Measurements from ENCODE around the gene PGBD1.

The PGBD1 gene

GRCh38 chr6:28281288-28282064 lies at the start of gene PGBD1:
TSS of gene PGBD1 (plus strand) at chr6:28281572. CDS start at chr6:28283814, 2,242 bp downstream.
- DNase-seq (ENCODE audit: low spot score) = peak; percentile 90

DNA sequence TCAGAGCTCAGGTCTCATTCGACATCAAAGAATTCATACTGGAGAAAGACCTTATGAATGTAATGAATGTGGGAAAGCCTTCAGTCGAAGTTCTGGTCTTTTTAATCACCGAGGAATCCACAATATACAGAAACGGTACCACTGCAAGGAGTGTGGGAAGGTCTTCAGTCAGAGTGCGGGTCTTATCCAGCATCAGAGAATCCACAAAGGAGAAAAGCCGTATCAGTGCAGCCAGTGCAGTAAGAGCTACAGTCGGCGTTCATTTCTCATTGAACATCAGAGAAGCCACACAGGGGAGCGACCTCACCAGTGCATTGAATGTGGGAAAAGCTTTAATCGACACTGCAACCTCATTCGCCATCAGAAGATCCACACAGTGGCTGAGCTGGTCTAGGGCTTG lies 48.6 kb upstream of the PGBD1 start:
- no peak for DNase-seq (ENCODE audit: low spot score)

- DNase-seq (ENCODE audit: low spot score) = no peak
Measured at GRCh38 chr6:28235912-28236452, 45.4 kb upstream of the PGBD1 start.

- DNase-seq (ENCODE audit: low spot score) = no peak
Measured at GRCh38 chr6:28239636-28240035, 41.7 kb upstream of the PGBD1 start.

- DNase-seq (ENCODE audit: low spot score) = no peak
Measured at GRCh38 chr6:28240471-28240870, 40.9 kb upstream of the PGBD1 start.

DNA sequence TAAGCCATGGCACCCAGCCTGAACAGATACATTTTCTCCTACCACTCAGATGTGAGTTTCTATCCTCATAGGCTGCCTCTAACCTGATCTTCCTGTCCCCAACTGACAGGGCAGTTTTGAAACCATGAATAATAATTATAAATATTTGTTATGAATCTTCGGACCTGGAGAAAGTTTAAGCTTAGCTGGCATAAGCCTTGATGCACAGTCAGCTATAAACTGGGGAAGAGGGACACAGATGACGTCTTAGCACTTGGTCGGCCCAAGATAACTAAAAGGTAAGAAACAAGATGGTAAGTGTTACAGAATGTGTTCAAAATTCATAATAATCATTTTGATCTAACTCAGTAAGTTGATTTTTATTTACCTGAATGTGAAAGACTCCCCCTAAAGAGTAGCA lies 37.4 kb upstream of the PGBD1 start:
- DNase-seq (ENCODE audit: low spot score) = no peak

DNA sequence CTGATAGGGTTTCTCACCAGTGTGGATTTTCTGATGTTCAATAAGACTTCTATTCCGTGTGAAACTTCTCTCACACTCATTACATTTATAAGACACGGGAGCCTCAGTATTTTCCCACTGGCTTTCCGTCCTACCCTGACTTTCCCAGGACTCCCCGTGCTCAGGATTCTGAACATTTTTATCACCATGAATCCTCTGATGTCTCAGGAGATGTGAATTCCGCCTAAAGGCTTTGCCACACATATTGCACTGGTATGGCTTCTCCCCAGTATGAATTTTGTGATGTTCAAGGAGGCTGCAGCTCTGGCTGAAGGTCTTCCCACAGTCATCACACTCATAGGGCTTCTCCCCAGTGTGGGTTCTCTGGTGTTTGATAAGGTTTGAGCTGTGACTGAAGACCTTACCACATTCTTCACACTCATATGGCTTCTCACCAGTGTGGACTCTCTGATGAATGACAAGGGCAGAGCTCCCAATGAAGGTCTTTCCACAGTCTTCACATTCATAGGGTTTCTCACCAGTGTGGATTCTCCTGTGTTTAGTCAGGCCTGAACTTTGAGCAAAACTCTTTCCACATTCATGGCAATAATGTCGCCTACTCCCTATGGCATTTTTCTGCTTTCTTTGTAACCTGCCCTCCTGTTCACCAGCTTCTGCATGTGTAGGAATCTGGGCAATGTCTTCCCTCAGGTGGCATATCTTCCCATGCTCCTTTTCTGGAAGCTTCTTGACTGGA lies 36.0 kb upstream of the PGBD1 start:
- DNase-seq (ENCODE audit: low spot score) = no peak

DNA sequence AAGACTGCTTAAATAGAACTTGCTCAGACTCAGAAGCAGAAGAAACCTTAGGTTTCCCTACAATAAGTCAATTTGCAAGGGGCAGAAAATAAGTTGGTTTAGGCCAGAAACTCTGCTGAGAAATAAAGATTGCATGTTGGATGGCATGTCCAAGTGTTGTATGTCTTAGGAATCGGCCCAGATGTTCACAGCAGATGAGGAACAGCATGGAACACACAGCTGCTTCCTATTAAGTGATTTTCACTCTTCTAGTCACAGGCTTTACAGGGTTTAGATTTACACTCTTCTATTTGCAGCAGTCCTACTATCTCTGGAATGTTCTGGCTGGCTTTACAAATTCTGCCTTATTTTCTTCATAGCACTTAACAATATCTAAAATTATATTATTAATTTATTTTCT lies 32.5 kb upstream of the PGBD1 start:
- DNase-seq (ENCODE audit: low spot score) = no peak

- no peak for DNase-seq (ENCODE audit: low spot score)
Measured at GRCh38 chr6:28250747-28251146, 30.6 kb upstream of the PGBD1 start.

DNA sequence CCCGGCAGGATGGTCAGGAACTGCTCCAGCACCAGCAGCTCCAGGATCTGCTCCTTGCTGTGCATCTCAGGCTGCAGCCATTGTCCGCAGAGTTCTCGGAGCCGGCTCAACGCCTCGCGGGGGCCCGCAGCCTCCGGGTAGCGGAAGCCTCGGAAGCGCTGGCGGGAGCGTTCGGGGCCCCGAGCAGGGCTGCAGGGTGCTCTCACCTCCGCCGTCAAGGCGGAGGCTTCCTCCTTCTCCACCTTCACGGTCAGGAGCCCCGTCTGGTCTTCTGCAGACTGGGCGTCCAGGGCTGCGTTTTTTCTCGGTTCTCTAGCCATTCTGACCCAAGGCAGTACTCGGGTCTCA lies 29.7 kb upstream of the PGBD1 start:
- peak; percentile 34 for DNase-seq (ENCODE audit: low spot score)

GRCh38 chr6:28252009-28252975 lies 29.1 kb upstream of the PGBD1 start, which contains the start of gene ZKSCAN4:
TSS of gene ZKSCAN4 (minus strand) at chr6:28252269. CDS start at chr6:28251980, 289 bp downstream.
- peak; percentile 89 for DNase-seq (ENCODE audit: low spot score)

DNA sequence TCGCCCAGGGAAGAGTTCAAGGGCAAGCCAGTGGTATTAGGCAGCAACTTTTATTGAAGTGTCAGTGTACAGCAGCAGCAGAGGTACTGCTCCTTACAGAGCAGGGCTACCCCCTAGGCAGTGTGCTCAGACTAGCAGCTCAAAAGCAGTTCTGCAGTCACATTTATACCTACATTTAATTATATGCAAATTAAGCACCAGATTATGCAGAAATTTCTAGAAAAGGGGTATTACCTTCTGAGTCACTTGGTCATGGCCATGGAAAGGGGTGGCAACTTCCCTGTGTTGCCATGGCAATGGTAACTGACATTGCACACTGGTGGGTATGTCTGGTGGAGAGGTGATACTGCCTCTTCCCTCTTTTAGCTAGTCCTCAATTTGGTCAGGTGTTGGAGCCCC lies 27.3 kb upstream of the PGBD1 start:
- DNase-seq (ENCODE audit: low spot score) = no peak

GRCh38 chr6:28257042-28257441 lies 24.3 kb upstream of the PGBD1 start:
- no peak for DNase-seq (ENCODE audit: low spot score)

GRCh38 chr6:28258877-28259777 lies 22.2 kb upstream of the PGBD1 start, which contains the start of gene NKAPL:
TSS of gene NKAPL (plus strand) at chr6:28259297. CDS start at chr6:28259372, 75 bp downstream.
- DNase-seq (ENCODE audit: low spot score) = peak; percentile 8

DNA sequence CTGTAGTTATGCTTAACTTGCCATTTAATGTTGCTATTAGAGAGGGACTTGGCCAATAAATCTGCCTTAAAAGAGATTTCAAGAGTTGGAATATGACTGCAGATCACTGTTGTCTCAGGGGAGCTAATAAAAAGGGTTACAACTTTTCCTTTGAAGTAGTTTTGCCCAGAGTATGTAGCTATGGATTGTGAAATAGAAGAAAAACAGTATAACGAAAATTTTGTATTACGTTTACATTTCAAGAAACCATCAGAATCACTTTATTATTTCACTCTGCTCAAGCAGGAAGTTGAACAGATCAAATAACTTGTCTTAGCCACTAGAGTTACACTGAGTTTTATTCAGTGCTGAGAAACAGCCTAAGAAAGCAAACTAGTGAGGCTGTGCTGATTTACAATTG lies 17.4 kb upstream of the PGBD1 start:
- no peak for DNase-seq (ENCODE audit: low spot score)

DNA sequence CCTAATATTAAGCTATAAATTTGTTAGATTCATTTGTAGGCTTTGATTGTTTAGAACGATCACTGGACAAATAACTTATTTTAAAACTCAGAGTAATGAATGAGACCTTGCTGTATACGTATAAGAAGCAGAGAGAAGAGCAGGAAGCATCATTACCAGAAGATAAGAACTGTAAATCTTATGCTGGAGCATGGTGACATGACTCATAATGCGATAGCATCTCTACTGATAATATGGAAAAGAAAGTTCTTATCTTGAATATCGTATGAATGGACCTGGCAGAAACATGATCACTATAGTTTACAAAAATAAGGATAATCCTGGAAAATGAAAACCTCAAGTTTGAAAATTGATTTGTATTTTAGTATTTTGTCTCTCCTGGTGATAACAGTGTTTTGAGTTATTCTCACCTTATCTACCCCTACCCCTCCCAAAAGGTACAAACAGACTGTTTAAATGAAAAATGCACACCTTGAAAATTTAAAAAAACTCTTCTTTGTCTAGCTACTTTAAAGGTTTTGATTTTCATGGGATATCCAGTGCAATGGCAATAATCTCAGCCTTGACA lies 16.5 kb upstream of the PGBD1 start:
- DNase-seq (ENCODE audit: low spot score) = no peak

- DNase-seq (ENCODE audit: low spot score) = no peak
Measured at GRCh38 chr6:28266563-28266961, 14.8 kb upstream of the PGBD1 start.

DNA sequence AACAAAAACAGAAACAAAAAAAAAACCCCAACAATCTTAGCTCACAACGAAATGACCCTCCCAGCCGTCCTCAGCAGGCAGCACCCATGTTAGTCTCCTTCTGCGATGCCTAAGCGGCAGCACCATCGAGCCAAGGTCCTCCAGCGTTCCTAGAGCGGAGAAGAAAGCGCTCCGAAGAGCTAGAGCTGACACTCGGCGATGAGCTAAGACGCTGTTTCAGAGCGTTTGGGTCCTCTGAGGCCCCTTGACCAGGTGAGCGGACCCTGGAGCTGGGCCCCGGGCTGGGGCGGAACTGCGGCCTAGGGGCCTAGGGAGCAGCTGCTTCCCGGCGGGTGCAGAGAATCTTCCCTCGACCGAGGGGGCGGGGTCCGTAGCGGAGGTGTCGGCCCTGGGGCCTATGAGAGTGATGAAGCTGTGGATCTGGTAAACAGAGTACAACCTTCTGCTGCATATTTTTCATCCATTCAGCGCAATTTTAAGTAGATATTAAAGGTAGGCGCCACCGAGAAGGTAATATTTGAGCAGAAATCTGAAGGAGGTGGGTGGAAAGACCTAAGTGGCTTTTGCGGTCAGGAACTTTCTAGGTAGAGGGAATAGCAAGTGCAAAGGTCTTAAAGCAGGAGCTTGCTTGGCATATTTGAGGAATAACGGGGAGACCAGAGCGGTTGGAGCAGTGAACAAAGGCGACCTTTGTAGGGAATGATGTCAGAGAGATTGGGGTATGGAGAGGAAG lies 14.2 kb upstream of the PGBD1 start, which contains the start of gene ZSCAN26:
Gene ZSCAN26 (plus strand): TSS at position 182 of the 733 bp plus-strand sequence. CDS start 4,777 bp downstream, outside the sequence.
- peak; percentile 84 for DNase-seq (ENCODE audit: low spot score)

DNA sequence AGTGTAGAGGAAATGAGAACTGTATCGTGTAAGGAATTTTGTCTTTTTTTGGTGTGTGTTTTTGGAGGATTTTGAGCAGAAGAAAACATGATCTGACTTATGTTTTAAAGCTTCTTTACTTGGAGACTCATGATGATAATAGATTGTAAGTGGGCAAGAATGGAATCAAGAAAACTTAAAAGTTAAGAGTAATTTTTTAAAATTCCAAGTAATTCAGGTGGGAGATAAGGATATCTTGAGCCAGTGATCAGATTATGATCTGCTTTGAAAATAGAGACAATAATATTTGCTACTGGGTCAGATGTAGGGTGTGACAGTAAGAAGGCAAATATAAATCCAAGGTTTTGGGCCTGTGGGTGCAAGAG lies 13.7 kb upstream of the PGBD1 start:
- DNase-seq (ENCODE audit: low spot score) = no peak

DNA sequence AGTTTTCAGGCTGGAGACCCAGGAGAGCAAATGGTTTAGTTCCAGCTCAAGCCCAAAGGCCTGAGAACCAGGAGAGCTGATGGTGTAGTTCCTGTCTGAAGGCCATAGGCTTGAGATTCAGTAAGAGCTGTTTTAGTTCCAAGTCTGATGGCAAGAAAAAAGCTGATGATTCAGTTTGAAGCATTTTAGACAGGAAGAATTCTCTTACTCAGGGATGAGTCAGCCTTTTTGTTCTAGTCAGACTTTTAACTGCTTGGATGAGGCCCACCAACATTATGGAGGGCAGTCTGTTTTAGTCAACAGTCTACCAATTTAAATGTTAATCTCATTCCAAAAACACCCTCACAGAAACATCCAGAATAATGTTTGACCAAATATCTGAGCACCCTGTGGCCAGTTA lies 11.9 kb upstream of the PGBD1 start:
- DNase-seq (ENCODE audit: low spot score) = no peak

Measured in iPS-NIHi11 (cell line).